GM19397 (cell line): Measurements from ENCODE around the gene INSL4.

ENCODE experiments used
- ATAC-seq: cut with Tn5 transposase; IDR thresholded peaks from one replicate; pipeline ENCODE4 v1.9.1; 2021; ENCODE audit warnings: mild to moderate bottlenecking, moderate library complexity; ENCODE audit not compliant: unreplicated experiment

The INSL4 gene

DNA sequence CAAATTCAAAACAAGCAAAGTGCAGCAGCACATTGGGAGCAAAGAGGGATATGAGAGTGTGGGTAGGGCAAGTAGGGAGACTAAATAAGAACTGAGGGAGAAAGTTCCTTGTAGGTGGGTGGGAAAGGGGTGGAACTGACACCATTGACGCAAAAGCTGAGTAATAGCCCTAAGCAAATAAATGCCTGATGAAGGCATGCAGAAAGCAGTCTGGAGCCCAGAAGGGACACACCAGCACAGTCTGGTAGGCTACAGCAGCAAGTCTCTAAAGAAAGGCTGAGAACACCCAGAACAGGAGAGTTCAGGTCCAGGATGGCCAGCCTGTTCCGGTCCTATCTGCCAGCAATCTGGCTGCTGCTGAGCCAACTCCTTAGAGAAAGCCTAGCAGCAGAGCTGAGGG, at the start of gene INSL4:
INSL4 (plus strand) TSS at position 208 of the 400 bp plus-strand sequence; CDS start at position 313, 105 bp downstream.
- ATAC-seq: no peak

DNA sequence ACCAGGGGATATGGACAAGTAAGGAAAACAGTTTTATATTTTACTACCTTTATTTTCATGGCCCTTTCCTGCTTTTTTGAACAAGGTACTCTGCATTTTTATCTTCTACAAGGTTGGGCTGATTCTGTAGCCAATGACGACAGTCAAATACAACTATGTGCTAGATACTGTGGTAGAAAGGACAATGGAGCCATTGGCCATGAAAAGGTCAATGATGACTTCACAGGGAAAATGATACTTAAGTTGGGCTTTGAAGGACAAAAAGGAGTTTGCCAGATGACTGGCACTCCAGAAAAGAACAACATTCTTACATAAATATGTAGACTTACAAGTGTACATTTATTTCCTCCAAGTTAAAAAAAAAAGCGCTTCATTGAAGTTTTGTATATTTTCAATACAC, 46.4 kb upstream of the INSL4 start:
- ATAC-seq: no peak

DNA sequence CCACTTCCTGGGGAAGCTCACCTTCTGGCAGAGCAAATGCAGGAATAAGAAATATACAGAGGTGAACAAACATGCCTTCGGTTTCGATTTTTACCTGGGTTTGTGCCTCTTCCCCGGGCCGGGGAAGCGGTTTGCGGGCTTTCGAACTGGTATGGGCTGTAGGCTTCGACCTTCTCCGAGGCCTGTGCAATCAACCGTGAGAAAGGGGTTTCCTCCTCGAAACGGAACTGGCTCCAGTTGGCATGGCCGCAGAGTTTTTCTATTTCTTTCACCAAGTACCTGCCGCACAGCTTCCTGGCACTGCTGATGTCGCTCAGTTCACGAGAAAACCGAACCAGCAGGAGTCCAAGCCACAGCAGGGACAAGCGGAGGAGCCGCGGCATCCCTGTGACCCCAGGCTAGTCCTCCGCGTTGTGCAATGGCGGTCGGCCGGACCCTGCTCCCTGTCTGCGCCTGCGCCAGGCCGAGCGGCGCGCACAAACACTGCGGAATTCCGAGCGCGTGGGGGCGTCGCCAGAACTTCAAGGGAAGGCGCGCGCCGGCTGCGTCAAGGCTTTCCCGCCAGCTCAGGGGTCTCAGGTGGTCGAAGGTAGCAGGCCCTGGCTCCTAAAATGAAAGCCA, 45.9 kb upstream of the INSL4 start, which contains the start of gene INSL6:
INSL6 (minus strand) TSS at position 420 of the 621 bp plus-strand sequence; CDS start at position 383, 37 bp downstream.
- no peak for ATAC-seq

DNA sequence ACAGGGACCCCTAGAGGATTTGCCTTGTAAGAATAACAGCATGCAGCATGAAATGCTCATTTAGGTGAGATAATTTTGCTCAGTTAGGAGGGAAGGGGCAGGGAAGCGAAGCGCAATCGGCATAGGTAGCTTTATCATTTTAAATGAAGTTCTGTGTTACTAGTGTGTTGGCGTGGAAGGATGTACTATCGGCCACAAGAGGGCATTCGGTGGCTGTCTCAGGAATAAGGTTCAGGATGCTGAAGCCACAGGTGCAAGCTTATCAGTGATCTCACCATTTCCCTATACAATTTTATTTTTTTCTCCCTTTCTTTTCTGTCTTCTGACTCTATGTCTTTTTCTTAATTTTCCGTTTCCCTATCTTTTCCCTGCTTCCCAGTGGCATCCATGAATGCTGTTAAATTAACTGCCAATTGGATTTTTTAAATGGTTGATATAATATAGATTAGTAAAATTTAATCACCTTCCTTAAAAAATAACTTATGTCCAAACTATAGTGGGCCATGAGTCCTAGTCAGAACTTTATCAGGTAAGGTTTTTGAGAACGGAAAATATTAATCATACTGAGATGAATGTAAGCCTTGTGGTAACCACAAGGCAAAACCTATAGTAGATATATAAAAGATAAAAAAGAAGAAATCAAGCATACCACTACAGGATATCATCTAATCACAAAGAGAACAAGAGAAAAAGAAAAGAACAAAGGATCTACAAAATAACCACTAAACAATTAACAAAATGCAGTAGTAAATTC, 44.6 kb upstream of the INSL4 start:
- no peak for ATAC-seq

DNA sequence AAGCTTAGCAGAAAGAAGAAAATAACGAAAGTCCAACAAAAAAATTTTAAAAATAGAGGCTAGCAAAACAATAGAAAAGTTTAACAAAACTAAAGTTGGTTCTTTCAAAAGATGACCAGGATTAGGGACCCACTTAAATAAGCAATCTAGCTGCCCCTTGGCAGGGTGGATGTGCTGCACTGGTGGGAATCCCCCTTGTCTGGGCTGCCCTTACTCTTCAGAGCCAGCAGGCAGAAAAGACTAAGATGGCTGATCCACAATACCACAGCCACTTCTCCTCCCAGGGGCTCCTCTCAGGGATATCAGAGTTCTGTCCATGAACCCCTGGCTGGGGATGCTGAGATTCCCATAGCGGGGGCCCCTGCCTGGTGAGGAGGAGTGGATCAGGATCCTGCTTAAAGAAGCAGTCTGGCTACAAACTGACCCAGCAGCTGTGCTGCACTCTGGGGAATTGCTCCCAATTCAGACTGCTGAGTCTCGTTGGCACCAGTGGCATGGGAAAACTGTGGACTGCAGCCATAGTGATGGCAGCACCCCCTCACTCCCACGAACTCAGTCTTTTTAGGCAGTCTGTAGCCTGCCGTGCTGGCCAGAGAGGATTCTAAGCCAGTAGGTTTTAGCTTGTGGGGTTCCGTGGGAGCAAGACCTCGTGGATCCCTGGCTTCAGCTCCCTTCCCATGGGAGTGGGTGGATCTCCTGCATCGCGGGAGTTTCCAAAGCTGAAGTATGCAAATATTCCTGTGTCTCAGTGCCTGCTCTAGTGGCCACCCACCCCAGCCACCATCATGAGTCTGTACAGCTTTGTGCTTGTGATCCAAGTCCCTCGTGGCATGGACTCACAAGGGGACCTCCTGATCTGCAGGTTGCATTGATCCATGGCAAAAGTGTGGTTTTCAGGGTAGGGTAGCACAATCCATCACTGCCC, 42.9 kb upstream of the INSL4 start:
- ATAC-seq: no peak

DNA sequence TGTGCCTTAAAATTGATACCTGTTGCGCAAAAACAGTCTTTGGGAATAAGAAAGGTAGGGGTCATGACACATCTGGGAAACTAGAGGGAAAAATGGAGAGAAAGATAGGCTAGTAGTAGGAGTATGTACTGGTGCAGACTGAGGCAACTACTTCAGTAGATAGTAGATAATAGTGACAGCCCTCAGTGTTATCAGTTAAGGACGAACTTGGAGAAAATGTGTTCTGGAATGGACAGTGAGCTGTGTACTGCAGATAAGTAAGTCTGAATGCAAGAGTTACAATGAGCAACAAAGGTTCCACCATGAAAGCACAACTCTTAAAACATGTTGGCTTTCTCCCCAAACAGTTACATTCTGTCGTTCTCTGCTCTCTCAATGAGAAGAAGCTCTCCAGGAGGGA, 39.2 kb upstream of the INSL4 start:
- no peak for ATAC-seq

DNA sequence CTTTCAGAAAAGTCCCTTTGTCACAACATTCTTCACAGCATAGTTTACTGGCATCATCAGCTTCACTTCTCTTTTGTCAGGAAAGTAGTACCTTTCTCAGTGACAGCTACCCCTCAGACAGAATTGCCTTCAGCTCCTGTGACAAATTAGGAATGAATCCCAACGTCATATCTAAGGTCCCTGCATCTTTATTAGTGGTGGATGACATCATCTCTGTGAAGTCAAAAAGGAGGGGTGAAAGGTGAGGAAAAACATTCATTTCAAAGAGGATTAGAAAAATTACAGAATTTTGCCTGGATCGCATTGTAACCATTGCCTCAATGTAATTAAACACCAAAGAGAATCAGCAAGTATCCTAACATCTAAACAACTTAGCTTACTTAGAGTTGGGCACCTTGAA, 37.9 kb upstream of the INSL4 start:
- no peak for ATAC-seq

DNA sequence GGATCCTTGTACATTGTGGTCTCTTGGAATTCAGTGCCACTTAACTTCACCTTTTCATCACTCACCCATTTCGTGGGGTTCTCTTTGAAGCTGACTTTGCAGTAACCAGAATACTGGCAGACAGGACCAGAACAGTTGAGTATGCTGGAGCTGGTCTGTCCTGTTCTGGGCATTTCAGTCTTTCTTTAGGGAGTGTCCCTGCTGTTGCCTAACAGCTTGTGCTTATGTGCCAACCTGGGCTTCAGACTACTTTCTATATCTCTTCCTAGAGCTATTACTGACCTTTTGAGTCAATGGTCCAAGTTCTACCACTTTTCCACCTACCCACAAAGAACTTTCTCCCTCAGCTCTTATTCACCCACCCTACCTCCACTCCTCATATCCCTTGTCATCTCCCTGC, 35.8 kb upstream of the INSL4 start:
- ATAC-seq: no peak

DNA sequence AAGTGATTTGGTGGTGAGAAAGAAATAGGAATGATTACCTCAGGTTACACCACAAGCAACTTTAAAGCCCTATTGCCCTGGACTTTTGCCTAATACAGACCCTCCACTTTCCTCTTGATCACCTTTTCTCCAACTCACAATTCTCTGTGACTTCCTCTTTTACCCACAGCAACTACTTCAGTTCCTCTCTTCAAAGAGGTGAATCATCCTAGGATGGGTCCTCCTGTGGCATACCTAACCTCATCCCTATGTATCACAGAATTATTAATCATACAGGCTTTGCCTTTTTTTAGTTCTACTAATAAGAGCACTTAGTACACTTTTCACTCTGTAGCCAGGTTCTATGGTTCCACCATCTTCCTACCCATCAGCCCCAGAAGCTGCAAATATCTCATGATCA, 26.1 kb upstream of the INSL4 start:
- ATAC-seq: no peak

DNA sequence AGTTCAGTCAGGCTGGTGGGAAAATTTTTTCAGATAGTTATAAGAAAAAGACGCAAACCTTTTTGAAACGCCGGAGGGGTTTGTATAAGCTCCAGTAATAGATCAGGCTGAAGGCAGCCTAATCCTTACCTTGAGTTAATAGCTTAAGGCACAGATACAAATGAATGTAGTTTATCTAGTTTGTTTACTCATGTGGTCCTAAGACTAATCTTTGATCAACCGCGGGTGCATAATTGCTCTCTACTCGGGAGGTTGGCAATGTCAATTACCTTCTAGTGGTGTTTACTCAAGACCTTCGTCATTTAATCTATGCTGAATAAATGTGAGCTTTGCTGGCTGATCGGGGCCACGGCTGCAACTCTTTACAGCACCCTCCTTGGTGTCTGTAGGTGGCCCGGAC, 665 bp upstream of the INSL4 start:
- no peak for ATAC-seq

DNA sequence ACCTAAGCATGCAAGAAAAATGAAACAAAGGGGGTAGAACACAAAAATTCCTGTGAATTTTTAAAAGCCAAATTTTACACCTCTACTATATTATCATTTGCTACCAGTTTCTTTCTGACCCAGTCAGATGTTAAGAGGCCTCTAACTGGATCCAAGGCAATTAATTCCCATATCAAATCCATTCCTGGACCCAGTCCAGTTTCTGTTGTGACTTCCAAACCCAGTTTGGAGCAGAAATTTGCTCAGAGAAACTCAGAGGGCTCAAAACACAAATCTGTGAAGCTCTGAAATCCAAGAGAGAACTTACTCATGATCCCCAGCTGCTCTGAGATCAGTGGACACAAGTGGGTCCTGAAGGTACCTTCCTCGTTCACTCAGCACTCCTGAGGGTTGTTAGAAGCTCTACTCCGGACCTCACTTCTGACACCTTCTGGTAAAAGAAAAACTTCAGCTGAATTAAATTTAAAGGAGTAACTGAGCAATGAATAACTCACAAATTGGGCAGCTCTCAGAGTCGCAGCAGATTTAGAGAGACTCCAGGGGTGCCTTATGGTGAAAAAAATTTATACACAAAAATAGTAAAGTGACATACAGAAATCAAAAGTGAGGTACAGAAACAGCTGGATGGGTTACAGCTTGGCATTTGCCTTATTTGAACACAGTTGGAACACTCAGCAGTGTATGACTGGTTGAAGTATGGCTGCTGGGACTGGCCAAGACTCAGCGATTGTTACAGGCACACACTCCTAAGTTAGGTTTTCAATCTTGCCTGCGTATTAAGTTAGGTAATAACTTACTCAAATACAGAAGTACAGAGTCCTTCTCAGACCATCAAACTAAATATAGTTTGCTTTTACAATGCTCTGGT, 32.4 kb downstream of the INSL4 start:
- ATAC-seq: no peak

DNA sequence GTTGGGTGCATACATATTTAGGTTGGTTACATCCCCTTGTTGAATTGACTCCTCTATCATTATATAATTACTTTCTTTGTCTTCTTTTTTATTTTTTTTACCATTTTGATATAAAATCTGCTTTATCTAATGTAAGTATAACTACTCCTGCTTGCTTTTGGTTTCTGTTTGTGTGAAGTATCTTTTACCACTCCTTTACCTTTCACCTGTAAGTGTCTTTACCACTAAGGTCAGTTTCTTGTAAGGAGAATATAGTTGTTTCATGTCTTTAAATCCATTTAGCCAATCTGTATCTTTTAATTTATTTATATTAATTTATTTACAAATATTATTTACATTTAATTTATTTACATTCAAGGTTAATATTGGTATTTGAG, 33.0 kb downstream of the INSL4 start:
- ATAC-seq: no peak

DNA sequence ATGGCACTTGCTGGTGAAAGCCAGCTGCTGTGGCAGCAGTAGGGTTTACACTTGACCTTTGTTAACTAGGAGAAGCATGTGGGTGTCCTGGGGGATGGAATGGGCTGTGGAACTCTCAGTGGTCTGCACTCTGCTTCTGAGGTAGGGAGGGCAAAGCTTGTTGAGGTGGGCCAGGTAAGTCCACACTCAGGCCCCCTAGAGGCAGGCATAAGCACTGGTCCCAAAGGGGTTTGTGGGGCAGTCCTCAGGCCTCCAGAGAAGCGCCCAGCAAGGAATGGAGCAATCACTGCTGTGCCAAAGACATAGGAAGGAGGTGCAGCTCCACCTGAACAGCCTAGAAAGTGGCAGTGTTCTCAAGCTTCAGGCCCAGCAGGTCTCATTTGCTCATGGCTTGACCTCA, 34.7 kb downstream of the INSL4 start:
- ATAC-seq: no peak

DNA sequence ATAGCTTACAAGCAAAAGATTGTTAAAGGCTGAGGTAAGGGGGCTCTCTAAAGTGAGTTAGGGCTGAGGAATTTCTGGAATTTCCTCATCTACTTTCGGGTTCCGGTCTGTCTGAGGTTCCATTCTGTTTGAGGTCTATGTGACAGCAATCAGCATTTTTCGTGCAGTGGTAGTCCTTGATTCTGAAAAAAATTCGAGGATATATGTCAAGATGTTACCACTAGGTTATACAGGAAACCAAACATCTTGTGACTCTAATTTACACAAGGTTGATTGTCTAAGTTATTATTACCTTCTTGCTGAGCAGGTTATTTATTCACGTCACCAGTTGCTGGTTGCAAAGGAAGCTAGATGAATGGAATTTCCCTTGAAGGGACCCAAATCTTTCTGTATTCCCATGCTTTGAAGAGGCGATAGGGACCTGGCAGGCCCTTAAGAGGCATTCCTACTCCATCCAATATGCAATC, 38.1 kb downstream of the INSL4 start:
- no peak for ATAC-seq

DNA sequence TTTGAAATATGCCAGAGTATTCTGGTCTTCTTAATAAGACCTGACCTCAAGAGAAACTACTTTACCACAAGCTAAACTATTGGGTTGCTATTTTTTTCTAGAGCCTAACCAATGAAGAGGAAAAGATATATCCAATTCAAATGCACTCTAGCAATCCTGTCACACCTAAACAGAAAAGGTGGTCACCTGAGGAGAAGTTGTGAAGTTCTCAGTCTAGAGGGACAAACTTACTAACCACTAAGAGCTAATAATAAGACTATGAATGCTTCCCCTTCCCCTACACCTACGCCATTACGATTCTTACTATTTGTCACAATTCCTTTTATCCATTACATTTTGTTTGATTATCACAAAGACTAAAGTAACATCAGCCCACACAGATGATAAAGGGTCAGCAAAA, 43.6 kb downstream of the INSL4 start:
- ATAC-seq: no peak

DNA sequence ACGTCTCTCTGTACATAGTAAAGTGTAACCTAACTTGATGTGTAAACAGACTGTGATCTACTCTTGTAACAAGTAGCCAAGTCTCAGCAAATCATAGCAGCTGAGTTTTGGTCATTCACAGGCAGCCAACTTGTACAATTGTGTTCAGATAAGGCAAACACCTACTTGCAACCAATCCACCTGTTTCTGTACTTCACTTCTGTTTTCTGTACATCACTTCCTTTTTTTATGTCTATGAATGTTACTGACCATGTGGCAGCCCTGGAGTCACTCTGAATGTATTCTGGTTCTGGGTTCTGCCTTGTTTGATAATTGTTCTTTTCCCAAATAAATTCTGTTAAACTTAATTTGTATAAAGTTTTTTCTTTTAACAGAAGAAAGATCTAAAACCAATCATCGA, 47.3 kb downstream of the INSL4 start:
- no peak for ATAC-seq
